Measurements from ENCODE around the gene SMG5.

- no peak for TF ChIP-seq CTCF (conservative IDR thresholded peaks at IDR 0.05; ENCODE audit: low read length)
- no peak for TF ChIP-seq EZH2phosphoT487 (IDR thresholded peaks at IDR 0.05; ENCODE audit: borderline replicate concordance, low read depth, low read length)
These were observed 20.0 kb downstream of the SMG5 start for GRCh38 chr1:156262461-156263287.
